NCI-H345 treated with DMSO at 0.1 percent for 48 hours (cell line): Measurements from ENCODE around the gene BDKRB1.
A peak's percentile ranks its signal among the peaks of the same experiment; 100 is the strongest.

Experiments
- DNase-seq: peaks from one replicate; lab custom pipeline; 2025; ENCODE audit not compliant: unreplicated experiment; lab: John Stamatoyannopoulos, UW

BDKRB1 gene

DNA sequence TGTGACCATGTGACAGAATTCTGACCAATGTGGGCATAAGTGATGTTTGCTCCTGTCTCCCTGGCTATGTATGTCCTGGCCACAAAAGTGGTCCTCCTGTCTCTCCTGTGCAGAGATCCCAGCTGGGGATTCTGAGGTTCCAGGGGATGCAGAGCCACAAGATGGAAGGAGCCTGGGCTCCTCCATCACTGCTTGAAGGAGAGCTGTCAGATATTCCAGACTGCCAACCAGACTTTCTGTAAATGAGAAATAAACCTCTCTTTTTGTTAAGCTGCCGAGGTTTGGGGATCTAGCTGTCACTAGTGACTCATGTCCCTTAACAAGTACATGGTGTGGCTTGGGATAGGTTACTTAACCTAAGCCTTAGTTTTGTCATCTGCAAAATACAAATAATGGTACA is 21.9 kb downstream of the BDKRB1 start:
- no peak for DNase-seq

DNA sequence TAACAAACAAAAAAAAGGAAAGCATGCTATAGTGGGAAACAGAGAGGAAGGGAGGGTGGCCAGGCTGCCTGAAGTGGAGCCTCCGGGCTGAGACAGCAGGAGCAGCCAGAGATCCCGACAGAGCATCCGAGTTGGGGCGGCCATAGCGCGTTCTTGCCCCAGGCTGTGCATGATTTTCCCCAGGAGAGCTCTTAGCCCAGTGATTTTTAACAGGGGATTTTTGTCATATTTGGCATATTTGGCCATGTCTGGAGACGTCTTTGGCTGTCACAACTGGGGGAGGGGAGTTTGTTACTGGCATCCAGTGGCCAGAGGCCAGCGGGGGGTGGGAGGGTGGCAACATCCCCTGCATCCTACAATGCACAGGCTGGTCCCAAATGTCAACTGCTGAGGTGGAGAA is 23.6 kb downstream of the BDKRB1 start:
- DNase-seq = no peak

DNA sequence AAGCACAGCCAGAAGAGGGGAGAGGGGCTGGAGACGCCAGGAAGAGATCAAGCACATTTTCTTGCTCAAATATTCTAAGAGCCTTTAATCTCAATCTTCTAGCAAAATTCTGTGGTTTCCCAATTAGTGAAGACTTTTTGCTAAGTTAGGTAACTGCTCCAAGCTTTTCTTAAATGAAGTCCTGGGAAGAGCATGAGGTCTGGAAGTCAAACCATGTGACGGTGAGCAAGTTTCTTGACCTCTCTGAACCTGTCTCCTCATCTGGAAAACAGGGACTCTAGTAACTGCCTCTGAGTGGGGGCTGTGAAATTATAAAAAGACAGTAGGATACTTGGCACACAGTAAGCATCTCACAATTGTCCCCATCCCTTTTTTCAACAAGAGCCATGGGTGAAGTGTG is 24.1 kb downstream of the BDKRB1 start:
- no peak for DNase-seq

DNA sequence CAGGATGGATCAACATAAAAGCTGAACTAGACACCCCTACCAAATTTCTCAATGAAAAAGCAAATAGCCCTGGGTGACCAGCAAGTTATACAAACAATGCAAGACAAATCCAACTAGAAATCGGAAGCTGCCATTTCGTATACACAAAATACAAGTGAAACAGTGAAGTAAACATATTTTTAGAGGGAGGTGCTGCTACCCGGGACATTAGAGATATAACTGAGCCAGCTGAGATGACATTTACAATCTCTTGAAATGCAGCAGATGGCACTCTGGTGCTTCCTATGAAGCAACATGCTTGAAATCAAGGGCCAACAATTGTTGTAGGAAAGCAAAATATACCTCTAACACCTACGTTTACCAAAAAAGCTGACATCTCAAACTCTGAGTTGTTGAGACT is 25.5 kb downstream of the BDKRB1 start:
- no peak for DNase-seq

DNA sequence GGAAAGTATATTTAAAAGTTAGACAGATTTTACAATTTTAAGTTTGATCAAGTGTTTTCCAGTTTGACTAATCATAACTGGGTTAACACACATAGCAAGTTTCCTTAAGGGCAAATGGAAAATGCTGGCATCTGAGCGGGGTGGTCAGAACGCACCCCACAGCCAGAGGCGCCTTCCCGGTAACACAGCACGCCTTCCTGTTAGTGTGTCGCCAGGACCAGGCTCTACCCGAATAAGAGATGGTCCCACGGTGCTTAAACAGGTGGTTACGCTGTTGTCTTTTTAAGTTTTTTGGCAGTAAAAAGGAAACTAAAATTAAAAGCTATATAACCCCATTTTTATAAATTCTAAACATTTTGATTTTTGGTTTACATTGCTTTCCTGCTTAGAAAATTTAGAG is 28.0 kb downstream of the BDKRB1 start:
- DNase-seq = no peak

DNA sequence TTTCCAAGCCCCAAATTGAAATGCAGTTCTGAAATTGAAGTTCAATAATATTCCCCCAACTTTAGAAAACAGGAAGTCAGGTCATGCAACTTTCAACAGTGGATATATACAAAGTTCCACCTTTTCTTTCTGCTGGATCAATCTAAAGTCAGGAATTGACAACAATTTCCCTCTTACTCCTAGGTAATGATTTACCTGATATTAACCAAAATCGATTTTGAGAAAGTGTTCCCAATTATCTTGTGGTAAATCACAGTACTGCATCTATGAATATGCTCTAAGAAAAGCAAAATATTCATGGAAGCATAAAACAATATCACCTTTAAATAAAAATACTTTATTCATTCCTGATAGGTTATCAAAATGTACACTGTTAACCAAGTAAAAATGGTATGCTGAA is 28.4 kb downstream of the BDKRB1 start:
- no peak for DNase-seq

DNA sequence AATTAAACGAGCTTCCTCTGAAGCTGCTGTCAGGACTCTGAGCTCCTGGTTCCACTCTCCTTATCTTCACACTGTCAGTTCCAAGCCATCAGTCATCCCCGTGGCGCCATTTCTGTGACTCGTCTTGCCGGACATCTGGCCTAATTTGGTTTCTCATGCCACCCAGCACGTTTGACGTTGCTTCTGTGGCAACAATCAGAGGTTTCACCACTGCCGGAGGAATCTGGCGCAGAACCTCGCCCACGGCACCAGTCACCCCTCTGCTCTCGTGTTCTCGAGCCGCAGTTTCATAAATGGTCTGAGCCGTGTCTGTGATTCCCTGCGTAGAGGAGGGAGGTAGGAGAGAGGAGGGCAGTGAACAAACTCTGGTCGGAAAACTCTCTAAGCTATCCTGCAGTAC is 29.7 kb downstream of the BDKRB1 start:
- no peak for DNase-seq

DNA sequence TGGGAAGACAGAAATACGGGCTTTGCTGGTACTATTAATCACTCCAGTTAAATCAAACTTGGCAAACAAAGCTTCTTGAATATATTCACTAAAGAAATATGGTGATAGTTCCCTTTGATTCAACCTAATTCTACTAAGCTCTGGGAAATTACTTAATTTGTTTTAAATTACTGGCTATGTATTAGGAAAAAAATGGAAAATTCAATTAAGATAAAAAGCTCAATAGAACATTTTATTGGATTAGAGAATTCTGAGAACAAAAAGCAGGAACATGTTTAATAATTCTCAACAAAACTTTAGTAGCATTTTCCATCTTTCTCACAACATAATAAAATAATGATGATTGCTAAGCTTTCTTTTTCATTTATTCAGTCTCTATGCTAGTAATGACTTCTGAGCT is 30.2 kb downstream of the BDKRB1 start:
- no peak for DNase-seq

DNA sequence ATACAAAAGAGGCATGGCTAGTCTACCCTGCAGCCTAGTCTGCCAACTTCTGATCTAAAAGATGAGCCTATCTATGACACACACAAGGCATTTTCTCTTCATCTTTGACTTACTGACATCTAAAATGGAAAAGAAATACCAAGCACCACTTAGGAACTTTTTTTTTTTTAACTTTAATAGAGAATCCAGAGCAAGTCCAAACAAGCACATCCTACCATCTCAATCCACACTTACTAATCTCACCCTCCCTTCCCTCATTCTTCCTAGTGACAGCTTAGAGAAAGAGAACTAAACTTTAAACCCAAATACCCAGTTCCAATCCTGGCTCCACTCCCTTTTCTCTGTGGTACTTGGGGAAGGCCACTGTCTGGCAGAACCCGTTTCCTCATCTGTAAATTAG is 31.8 kb downstream of the BDKRB1 start:
- no peak for DNase-seq

DNA sequence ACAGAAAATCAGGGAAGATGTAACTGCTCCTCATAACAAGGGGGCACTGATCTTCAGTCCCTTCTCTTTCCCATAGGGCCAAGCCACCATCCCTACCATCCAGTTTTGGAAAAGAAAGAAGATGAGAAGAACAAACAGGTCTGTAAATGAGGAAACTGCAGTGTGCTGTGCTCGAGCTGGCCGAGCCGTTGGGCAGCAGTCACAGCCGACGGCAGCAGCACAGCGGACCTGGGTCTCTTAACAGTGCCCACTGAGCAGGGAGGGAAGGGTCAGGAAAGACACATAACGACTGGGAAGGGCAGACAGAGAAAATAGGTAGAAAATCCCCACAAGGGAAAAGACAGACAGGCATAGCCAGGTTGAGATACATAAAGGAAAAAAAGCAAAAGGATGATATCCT is 38.2 kb downstream of the BDKRB1 start:
- DNase-seq = no peak

DNA sequence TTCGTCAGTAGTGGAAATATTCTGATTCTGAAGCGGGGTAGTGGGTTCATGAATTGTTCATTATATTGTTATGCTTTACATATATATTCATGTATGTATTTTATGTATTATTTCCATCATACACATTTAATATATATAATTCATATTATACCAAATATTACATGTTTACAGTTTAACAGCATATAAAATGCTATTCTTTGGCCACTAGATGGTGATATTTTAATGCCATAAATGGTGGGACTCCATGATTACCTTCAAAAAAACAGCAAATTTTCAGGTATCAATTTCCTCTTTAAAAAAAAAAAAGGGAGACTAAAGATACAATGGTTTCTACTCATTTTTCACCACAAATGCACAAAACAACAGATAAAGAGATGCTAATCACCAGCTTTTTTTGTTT is 41.0 kb downstream of the BDKRB1 start:
- peak; percentile 8 for DNase-seq

DNA sequence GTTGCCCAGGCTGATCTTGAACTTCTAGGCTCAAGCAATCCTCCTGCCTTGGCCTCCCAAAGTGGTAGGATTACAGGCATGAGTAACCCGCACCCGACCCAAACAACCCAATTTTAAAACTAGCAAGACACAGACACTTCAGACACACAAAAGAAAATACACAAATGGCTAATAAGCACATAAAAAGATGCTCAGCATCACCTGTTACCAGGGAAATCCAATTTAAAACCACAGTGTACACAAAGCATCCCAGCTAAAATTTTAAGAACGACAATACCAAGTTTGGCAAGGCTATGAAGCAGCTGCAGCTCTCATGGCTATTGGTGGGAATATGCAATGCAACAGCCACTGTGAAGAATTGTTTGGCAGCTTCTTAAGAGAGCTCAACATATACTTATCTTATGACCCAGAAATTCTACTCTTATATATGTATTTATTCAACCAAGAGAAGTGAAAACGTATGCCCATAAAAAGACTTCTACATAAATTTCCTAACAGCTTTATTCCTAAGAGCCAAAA is 42.0 kb downstream of the BDKRB1 start:
- DNase-seq = no peak

DNA sequence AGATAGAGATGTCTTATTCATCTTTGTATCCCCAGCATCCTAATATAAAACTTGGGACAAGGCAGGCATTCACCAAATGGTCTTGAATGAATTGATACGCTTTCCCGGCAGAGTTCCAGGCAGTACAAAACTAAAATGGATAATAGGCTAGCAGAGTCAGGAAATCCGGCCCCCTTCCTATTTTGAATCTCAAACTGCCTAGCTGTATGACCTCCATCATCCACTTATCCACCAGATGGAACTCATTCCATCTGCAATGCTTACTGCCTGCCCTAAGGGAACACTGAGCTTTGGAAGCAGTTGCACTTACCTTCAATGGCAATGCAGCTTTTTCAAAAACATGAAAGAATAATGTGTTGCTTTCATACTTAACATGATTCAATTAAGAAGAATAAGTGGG is 43.4 kb downstream of the BDKRB1 start:
- DNase-seq = no peak

DNA sequence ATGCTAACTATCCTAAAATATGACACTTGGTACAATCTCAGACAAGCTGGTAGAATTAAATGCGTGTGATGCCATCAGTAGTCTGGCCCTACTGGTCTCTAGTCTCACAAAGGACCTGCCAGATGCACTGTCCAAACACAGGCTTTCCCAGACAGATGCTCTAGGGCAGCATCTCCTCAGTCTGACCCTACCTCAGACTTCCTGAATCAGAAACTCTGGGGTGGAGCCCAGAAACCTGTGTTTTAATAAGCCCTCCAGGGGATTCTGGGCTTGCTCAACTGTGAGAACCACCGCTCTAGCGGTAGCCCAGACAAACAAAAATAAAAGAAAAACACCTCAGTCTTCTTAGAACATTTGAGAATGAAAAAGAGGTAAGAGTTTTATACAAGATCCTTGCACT is 48.0 kb downstream of the BDKRB1 start:
- DNase-seq = no peak

DNA sequence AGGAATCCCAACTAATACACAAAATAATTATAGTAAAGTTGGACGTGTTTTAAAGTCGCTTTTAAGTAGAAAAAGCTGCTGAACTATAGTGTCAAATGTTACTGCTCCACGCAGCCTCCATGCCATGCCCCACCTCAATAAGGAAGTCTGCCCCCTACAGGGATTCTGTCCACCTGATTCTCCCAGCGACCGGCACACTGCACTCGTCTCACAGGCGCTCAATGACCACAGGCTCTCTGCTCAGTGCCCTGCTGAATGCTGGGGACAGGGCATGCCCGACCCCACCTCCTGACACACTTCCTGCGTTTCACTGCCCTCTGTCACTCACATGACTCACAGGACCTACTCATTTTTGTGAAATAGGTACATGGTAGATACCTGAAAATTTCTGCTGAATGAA is 48.9 kb downstream of the BDKRB1 start:
- no peak for DNase-seq

DNA sequence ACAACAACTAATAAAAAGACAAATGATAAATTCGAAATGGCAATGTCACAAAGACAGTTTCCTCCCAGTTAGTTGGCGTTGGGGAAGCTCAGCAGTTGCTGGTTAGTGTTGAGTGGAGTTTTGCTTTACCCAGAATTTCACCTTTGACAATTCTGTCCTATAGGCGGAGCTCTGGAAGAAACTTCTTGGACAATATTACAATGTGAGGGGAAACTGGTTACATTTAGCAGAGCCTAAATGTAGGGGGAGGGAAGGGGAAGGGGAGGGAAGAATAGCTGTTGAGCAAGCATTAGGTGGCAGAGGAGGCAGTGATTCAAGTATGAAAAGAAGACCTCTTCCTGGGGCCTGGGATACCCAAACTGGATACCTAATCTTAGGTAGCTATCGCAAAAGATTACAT is 51.4 kb downstream of the BDKRB1 start:
- no peak for DNase-seq

DNA sequence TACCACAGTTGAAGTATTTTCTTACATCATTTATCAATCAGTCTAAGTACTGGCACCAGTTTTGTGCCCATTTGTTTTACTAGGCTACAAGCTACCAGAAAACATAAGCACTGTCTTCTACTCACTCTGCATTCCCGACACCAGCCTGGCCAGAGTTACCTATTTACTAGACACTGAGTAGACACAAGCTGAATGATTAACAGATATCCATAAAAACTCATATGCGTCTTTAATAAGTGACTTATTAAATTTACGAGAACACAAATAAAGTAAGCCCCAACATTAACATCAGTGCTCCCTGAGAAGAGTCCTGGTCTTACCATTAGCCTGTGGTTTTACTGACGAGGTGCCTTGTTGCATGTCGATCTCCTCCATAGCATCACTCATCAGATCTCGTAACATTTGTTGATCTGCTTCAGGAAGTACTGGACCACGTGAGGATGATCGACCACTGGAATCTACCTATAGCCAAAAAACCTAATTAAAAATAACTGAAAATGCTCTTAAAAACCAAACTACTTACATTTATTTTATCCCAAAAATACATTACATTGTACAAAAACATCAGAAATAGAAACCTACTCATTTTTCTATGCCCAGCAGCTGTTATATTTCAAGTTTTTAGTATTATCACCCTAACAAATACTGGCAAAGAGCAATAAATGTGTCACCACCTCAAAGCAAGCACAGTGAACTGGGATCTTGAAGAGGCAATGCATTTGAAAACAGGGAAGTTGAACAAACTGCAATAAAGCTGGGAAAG is 53.3 kb downstream of the BDKRB1 start:
- DNase-seq = no peak

DNA sequence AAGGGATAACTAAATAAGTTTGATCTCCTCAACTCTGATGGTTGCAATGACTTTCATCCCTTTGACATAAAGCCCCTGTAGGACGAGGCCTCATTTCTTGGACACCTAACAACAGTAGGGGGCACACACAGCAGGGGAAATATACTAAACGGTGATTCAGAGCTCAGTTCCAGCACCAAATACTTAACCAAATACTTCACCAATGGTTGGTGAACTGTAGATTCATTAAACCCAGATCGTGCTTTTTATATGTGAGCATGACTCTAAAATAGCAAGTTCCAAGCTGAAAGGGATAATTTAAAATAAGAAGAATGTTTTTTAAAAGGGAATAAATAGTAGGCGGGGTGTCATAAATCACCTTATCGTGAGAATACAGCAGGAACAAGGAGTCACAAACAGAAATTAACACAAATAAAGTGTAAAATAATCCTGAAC is 53.9 kb downstream of the BDKRB1 start:
- DNase-seq = no peak

DNA sequence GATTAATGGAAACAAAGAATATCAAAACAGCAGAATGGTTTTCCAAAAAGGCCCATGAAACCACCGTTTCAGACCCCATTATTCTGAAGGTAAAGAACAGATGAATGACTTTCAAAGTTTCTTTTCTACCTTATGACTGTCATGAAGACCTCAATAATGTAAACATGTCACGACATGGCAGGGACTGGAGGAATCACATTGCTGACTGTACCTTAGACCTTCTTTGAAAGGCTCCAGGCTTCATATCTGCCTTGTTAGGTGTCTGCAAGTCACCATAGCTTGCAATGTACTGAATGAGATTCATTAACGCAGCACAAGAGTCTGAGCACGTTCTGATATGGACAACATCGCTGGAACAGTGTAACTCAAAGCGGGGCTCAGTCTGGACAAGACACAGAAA is 54.9 kb downstream of the BDKRB1 start:
- DNase-seq = no peak
